NCI-H146 treated with DMSO at 0.1 percent for 48 hours (cell line): ENCODE results near the gene POLE.
"Not testable (repeated sequence)": the region's sequence is repeated elsewhere in the genome, so short reads cannot be mapped to it uniquely, and the experiment has no call there.

Experiments used
- DNase-seq: peaks from one replicate; lab custom pipeline; 2025; ENCODE audit not compliant: unreplicated experiment; lab: John Stamatoyannopoulos, UW

POLE gene

DNA sequence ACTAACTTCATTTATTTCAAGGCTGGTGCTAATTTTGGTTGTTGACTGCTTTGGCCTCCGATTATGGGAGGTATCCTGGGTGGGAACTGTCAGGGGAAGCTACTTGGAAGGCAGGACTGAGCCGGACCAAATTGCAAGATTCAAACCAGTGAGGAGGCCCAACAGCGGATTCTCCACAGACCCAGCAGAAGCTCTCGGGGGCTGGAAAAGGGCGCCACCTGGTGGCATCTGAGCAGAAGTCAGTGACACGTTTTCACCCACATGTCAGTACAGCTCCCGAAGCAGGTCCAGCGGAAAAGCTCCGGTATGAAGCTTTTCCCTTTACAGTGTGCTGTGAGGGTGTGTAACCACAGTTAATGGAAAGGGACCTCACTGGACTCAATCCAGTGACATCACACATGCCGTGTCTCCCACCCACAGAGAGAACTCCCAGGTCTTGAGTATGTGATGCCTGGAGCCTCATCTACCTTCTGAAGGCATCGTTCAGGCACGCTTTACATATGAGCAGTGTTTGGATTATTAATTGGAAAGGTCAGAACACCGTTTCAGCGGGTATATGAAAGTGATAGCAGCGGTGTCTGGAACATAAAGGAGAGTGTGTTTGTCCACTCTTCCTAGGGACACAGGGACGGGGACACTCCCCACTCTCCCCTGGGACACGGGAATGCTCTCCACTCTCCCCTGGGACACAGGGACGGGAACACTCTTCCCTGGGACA lies 72.1 kb downstream of the POLE start:
- DNase-seq: peak; percentile 74

DNA sequence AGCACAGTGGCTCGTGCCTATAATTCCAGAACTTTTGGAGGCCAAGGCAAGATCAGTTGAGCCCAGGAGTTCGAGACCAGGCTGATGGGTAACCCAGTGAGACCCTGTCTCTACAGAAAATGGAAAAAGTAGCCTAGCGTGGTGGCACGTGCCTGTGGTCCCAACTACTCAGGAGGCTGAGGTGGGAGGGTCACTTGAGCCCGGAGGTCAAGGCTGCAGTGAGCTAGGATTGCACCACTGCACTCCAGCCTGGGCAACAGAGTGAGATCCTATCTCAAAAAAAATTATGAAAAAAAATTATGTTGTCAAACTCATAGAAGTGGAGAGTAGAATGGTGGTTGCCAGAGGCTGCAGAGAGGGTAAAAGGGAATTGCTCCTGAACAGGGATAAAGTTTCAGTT lies 73.1 kb downstream of the POLE start:
- no peak for DNase-seq

DNA sequence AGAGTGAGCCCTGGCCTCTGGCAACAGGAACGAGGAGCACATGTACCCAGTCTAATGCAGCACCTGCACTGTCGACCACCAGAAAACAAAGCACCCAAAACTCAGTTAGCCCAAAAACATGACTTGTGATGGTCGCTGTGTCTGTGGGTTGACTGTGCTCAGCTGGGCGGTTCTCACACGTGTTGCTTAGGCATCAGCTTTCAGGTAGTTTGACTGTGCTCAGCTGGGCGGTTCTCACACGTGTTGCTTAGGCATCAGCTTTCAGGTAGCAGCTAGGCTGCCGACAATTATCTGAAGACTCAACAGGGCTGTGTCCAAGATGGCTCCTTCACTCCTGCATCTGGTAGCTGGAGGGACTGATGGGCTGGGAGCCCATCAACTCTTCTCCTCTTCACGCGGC lies 75.5 kb downstream of the POLE start:
- DNase-seq: no peak

DNA sequence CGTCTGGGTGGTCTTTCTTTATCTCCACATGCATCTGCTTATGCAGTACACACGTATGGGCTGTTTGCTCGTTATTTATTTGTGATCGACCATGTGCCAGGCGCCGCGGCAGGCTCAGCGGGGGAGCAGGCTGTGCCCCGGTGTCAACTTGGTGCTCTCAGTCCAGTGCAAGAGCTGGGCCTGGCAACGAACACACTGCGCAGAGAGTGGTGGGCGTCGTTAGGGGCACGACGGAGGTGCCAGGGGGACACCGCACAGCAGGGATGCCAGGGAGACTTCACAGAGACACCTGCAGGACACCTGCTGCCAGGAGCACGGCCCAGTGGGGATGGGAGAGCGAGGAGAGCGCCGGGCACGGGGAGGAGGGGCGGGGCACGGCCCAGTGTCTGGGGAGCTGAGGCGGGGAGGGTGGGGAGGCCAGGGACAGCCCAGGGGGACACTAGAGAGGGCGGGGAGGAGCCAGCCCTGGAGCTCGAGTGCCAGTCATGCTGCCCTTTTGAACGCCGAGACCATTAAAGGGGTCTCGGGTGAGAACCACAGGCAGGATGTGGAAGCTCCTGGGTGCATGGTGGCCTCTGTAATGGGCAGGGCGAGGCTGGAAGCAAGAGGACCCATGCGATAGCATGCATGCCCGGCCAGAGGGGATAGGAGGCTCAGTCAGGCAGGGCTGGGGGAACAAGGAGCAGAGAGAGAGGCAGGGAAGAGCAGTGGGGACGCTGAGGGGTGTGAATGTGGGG lies 76.1 kb downstream of the POLE start:
- no peak for DNase-seq

DNA sequence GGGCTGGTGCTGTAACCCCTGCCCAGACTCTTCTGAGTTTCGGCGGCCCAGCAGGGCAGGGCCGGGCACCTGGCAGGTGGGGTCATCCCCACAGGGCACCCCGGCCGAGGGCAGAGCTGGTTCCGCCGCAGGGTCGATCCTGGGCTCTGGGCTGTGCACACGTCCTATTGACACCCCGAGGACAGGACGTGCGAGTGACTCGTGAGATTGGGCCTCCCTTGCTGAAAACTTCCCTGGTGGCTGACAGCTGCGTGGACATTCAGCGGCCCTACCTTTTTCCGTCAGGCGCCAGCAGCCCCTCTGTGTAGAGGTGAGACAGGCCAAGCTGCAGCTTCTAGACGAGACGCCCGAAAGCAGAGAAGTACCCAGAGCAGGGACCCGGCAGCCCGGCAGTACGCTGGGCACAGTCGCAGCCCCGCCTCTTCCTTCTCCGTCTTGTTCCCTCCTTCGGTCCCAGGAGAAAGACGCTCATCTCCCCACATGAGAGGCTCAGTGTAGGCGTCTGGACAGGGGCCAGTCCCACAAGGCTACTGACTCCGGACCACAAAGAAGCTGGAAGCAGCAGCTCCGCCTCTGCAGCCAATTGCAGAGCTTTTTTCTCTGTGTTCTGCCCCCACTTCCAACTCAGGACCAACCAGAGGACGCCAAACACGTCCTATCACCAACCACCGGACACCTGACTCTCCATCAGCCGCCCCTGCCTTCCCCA lies 76.9 kb downstream of the POLE start, which contains the start of gene LRCOL1:
Gene LRCOL1, minus strand, starts transcription at position 532 of the 709 bp plus-strand sequence. CDS start 4,331 bp downstream, outside the sequence.
- DNase-seq: peak; percentile 26

DNA sequence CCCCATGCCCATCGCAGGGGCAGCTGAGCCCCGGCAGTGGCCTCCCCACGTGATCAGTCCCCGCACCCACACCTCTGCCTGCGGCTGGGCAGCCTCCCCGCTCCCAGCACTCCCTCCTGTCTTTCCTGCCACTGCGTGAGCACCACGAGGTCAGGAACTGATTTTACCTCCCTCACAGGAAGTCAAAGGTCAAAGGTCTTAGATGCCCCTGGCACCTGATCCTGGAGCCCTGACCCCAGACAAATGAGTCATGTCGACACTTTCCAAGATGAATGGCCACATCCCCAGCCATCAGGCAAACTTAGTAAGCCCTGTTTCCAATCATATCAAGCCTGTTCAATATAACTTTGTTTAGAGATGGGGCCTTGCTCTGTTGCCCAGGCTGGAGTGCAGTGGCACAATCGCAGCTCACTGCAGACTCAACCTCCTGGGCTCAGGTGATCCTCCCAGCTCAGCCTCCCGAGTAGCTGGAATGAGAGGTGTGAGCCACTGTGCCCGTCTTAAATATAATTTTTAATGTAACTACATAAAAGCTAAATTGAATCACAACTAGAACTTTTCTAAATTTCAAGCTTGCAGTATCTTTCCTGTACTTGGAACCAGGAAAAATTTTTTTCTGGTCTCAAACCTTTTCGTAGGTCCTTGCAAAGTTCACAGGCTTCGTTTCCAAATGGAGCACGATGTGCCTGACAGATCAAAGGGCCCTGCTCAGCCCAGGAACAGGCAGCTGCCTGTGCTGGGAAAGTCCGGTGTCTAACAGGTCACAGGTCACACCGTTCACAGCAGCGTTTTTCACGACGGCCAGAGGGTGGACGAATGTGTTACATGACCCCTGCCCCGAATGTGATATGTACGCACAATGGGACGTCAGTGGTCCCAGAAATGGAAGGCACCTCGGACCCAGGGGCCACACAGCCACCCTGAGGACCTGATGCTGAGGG lies 78.6 kb downstream of the POLE start:
- DNase-seq: no peak

DNA sequence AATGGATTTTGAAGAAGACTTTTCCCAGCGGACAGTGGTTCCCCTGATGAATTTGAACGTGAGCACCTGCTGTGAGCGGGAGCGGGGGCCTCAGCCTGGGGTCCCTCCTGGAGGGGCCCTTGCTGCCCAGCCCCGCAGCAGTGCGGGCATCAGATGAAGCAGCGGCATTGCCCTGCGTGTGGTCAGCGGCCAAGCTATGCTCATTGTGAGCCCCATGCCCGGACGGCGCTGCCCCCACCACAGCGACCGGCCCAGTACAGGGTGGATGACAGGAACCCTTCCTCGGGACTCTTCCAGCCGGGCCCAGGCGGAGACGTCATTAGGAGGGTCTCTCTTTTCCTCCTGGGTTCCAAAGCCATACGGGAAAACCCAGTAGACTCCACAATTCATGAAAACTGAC lies 80.2 kb downstream of the POLE start:
- DNase-seq: no peak

DNA sequence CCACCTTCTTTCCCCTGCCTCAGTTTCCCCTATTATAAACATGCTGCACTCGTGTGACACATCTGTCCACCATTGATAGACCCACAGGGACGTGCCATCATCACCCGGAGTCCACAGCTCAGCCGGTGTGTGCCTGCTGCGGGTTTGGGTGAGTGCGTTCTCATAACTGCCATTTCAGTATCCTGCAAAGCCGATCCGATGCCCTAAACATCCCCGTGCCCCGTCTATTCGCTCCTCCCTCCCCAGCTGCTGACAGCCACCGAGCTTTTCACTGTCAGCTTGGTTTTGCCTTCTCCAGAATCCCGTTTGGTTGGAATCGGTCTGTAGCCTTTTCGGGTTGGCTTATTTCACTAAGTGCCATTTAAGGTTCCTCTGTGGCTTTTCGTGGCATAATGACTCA lies 80.7 kb downstream of the POLE start:
- DNase-seq: no peak

DNA sequence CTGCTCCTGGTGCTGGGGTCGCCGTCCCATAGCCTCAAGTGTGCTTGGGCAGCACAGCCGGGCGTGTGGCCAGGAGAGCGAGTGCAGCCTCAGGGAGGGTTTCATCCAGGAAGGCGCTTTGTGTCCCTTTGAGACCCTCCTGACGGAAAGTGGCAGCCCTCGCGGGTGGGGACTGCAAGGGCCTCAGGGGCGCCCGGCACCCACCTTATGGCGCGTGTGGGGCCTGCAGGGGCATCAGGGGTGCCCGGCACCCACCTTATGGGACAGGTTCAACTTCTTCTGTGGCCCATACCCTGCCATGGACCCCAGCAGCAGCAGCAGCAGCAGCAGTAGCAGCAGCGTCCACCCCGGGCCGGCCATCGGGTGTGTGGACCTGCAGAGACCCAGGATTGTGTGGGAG lies 81.2 kb downstream of the POLE start:
- no peak for DNase-seq

DNA sequence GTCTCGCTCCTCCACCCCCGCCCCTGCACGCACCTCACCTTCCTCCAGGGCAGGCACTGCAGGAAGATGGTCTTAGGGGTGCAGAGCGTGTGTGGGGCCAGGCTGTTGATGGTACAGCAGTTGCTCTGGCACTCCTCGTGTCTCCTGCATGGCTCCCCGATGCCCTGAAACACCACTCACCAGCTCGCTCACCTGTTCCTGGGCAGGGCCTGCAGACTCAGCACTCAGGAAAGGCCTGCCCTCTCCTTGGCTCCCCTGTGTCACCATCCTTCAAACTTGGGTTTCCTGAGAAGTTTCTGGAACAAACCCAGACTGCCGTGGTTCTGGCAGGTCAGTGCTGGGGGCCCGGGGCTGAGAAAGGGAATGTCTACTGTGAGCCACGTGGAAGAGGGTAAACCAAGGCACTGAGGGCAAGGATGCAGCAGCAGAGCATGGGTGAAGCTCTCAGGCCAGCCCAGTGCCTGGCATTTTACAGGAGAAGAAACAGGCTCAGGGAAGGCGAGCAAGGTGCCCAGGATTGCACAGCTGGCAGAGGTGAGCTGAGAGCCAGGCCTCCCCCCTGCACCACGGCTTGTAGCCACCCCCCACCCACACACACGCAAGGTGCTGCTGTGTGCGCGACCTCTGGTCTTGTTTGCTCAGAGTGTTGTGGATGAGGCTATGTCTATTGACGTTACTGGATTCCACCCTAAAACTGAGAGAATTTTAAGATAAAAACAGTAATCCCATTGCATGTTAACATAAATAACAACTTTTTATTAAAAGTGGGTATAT lies 82.3 kb downstream of the POLE start:
- no peak for DNase-seq

DNA sequence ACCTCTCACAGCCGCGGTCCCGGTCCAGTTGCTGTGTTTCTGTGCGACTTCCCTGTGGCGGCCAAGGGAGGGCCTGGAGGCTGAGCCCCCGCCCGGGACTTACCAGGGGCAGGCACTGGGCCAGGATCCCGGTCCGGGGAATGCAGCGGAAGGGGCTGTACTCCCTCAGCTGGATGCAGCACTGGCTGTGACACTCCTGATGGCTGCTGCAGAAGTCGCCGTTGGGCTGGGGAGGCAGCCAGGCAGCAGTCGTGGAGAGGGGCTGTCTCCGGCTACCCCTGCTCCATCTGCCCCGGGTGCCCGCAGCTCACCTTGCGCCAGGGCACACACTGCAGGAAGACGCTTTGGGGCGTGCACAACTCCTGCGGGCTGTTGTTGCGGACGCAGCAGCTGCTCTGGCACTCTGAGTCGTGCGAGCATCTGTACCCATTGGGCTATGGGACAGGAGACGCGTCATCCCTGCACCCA lies 83.0 kb downstream of the POLE start:
- no peak for DNase-seq

DNA sequence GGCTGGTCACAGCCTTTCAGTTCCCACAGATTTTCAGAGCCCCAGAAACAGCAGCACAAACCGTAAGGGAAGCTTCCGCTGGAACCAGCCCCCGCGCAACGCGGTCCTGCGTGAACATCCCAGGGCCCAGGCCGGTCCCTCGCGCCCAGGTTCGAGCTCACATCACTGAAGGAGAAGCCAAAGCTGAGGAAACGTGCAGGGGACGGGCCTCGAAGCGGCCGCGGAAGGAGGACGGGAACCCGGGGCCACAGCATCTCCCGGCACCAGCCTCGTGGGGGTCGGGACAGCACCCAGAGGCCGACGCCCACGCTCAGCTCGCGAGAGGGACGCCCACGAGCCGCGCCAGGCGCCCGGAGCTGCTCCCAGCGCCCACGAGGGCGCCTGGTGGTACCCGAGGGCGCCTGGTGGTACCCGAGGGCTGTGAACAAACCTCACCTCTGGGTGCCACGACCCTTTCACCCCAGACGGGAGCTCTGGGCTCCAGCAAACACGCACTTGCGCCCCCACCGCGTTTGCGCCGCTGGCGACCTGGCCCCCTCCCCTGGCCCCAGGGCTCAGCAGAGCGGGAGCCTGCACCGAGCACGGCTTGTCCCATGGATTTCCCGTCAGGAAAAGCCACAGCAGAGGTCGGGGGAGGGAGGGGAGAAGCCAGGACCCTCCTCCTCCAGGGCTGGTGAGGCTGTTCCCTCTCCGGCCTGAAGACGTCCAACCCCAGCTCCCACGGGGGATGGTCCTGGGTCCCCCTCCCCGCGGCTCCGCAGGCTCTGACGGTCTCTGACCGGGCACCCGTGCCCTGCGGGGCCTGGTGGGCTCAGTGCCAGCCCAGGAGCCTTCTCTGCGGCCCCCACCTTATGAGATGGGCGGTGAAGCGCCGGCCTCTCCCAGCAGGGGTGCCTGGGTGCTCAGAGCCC lies 83.6 kb downstream of the POLE start:
- DNase-seq: no peak

DNA sequence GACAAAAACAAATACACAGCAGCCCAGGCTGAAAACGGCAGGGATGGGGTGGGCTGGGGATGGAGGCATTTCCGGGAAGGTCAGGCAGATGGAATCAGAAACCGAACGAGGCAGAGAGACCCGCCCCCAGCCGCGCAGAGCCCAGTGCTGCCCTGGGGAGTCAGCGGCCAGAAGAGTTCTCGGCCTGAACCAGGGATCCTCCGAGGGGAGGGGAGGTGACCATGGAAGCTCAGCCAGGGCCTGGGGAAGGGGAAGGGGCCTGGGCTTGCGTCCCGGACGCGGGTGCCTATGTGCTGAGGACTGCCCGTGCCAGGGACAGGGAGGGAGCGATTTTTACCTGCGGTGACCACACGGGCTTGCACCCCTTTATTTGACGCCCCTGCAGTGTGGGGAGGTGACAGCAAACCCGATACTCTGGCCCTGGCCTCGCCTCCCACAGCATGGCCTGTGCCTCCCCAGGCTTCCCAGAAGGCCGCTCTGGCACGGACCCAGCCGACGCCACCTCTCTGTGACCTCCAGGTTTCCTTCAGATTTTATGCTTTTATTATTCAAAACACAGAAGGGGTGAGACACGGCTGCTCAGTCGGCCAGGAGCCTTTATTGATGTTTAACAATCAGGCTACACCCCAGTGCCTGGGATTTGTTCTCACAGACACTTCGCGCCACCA lies 84.4 kb downstream of the POLE start:
- DNase-seq: no peak

DNA sequence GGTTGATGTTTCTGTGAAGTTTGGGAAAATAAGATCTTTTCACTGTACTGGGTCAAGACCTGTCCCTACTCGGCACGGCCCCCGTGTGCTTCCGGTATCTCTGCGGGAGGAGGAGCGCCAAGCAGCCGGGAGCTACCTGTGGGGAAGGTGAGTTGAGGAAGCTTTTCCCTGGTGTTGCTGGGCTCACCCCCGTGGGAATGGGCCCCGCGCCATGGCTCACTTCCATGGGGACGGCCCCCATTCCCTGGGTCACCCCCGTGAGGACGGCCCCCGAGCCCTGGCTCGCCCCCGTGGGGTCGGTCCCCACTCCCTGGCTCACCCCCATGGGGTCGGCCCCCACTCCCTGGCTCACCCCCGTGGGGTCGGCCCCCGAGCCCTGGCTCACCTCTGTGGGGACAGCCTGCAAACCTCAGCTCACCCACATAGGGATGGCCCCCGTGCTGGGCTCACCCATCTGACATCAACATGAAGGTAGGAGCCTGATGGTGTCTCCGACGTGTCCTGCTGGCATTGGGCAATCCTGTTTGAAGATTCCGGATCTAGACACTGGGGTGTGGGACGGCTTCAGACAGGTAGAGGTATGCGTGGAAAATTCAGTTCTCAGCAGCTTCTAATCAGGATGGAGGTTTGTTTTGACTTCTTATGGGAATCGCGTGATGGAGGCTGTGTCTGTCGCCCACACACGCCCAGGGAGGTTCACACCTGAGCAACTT lies 85.8 kb downstream of the POLE start:
- no peak for DNase-seq

DNA sequence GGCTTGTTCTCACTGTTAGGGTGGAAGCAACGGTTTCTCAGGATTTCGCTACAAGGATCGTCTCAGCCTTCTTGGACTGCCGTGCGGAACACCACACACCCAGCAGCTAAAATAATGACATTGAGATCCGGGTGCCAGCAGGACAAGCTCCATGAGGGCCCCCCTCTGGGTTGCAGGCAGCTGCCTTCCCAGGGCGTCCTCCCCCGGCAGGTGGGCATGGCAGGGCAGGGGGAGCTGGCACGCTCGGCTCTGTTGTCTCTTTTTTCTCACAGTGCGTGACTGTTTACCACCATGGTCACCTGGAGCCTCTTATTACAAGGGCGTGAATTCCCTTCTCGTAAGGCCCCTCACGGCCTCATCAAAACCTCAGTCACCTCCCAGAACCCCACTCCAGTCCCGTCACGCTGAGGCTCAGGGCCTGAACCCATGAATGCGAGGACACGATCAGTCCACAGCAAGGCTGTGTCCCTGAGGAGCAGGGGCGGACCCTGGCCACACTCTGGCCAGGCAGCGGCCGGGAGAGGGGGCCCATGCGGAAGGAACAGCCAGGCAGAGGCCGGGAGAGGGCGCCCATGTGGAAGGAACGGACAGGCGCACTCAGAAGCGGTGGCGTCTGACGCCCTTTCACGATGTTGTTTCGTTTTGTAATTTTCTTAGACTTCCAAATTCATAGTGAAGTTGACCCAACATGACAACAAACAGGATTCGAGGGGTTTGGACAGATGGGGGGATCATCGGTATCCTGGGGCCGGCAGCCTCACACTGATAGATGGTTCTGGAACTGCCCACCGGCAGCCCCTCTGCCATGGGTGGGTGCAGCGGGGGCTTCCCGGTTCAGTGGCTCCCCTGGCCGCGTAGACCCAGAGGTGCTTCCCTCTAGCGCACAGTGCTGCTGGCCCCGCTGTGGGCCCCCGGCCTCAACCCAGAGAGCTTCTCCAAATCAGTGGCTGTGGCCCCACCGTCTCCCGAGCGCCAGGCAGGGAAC lies 86.8 kb downstream of the POLE start:
- DNase-seq: peak; percentile 76

DNA sequence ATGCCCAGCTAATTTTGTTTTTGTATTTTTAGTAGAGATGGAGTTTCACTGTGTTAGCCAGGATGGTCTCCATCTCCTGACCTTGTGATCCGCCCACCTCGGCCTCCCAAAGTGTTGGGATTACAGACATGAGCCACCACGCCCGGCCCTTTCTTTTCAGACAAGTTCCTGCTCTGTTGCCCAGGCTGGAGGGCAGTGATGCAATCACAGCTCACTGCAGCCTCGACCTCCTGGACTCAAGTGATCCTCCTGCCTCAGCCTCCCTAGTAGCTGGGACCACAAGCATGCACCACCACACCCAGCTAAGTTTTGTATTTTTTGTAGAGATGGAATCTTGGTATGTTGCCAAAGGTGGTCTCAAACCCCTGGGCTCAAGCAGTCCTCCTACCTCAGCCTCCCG lies 87.6 kb downstream of the POLE start:
- not testable (repeated sequence) for DNase-seq
